HFFc6 (cell line): Measurements from ENCODE around the gene LRRN2. TPM values are rescaled to one million over a fixed set of nuclear protein-coding genes. Genes with fewer than 3 reads are reported as not detected.
"Not testable (repeated sequence)": the region's sequence is repeated elsewhere in the genome, so short reads cannot be mapped to it uniquely, and the experiment has no call there.

Experiments used
- DNase-seq: peaks from one replicate; pipeline ENCODE4 v3.0.0-alpha.2; 2018
- H3K27ac Mint-ChIP-seq: 2 replicates; pipeline ENCODE4 v1.8.0; 2020; ENCODE audit warnings: mild to moderate bottlenecking, mixed read lengths
- H3K27me3 Mint-ChIP-seq: 2 replicates; pipeline ENCODE4 v1.8.0; 2021; ENCODE audit warnings: mild to moderate bottlenecking, moderate library complexity, mixed read lengths; ENCODE audit not compliant: insufficient read depth
- H3K36me3 Mint-ChIP-seq: 2 replicates; pipeline ENCODE4 v1.8.0; 2021; ENCODE audit warnings: low read depth, mixed read lengths
- H3K4me1 Mint-ChIP-seq: 2 replicates; pipeline ENCODE4 v1.8.0; 2020; ENCODE audit warnings: low read depth, mixed read lengths
- H3K4me3 Mint-ChIP-seq: 2 replicates; pipeline ENCODE4 v1.8.0; 2020; ENCODE audit warnings: mild to moderate bottlenecking, moderate library complexity, mixed read lengths
- H3K9me3 Mint-ChIP-seq: 2 replicates; pipeline ENCODE4 v1.8.0; 2020; ENCODE audit warnings: mild to moderate bottlenecking, mixed read lengths
- CTCF ChIP-seq: fragments of 200-600 bp; sonication (generic); IDR thresholded peaks from 2 replicates; pipeline ENCODE4 v1.5.0; 2021; ENCODE audit warnings: antibody characterized with exemption, mild to moderate bottlenecking
- total RNA-seq, 6 experiments: library from RNA; stranded (reverse); fragmentation: NEBNext Ultra II Directional; extraction: Animal tissue kit (Norgen Biotek cat#: 25700); gene quantifications; 2 replicates in 1 of 6; 3 replicates in 5 of 6; pipeline ENCODE4 v1.2.3, GENCODE V29; 2021

LRRN2 gene
- total RNA-seq, 6 experiments from 2014 or later: not detected

GRCh38 chr1:204694145-204694544 lies 8.6 kb upstream of the LRRN2 start:
- Mint-ChIP-seq H3K4me1 (no peaks in the 10 kb centered on the region), H3K27me3 (peaks cover 47% of the 10 kb centered on the region)
- TF ChIP-seq CTCF: no peak

GRCh38 chr1:204692841-204693356 lies 7.4 kb upstream of the LRRN2 start:
- no peak for TF ChIP-seq CTCF
- H3K4me3 Mint-ChIP-seq: no peak overlapping the region
- H3K36me3 Mint-ChIP-seq: no peaks in the 10 kb centered on the region
- no peak for DNase-seq
- no peaks in the 10 kb centered on the region for H3K9me3 Mint-ChIP-seq
- no peak overlapping the region for H3K27ac Mint-ChIP-seq
- H3K27me3 Mint-ChIP-seq: peaks cover 54% of the 10 kb centered on the region
- H3K4me1 Mint-ChIP-seq: no peaks in the 10 kb centered on the region

More at GRCh38 chr1:204694145-204694544, 8.6 kb upstream of the LRRN2 start:
- no peaks in the 10 kb centered on the region for H3K9me3 Mint-ChIP-seq
- no peak for DNase-seq
- no peak overlapping the region for H3K4me3 Mint-ChIP-seq
- H3K27ac Mint-ChIP-seq: no peak overlapping the region
- no peaks in the 10 kb centered on the region for H3K36me3 Mint-ChIP-seq

GRCh38 chr1:204692325-204692840 lies 6.8 kb upstream of the LRRN2 start:
- DNase-seq: no peak
- peaks cover 54% of the 10 kb centered on the region for H3K27me3 Mint-ChIP-seq
- no peaks in the 10 kb centered on the region for H3K9me3 Mint-ChIP-seq
- H3K4me3 Mint-ChIP-seq: no peak overlapping the region
- no peak overlapping the region for H3K27ac Mint-ChIP-seq
- H3K4me1 Mint-ChIP-seq: no peaks in the 10 kb centered on the region
- TF ChIP-seq CTCF: no peak
- H3K36me3 Mint-ChIP-seq: no peaks in the 10 kb centered on the region

GRCh38 chr1:204691328-204691730 lies 5.8 kb upstream of the LRRN2 start:
- H3K9me3 Mint-ChIP-seq, H3K27ac Mint-ChIP-seq, H3K4me3 Mint-ChIP-seq, H3K4me1 Mint-ChIP-seq, DNase-seq, H3K36me3 Mint-ChIP-seq: not testable (repeated sequence)
- peaks cover 52% of the 10 kb centered on the region for H3K27me3 Mint-ChIP-seq

GRCh38 chr1:204688776-204689175 lies 3.2 kb upstream of the LRRN2 start:
- Mint-ChIP-seq H3K4me3 (no peak overlapping the region), H3K9me3 (no peaks in the 10 kb centered on the region), H3K4me1 (no peaks in the 10 kb centered on the region), H3K27me3 (peaks cover 59% of the 10 kb centered on the region), H3K36me3 (no peaks in the 10 kb centered on the region), H3K27ac (no peak overlapping the region)
- DNase-seq: no peak
- TF ChIP-seq CTCF: no peak

GRCh38 chr1:204688007-204688406 lies 2.5 kb upstream of the LRRN2 start:
- DNase-seq: no peak
- Mint-ChIP-seq H3K4me1 (no peaks in the 10 kb centered on the region), H3K27ac (no peak overlapping the region), H3K27me3 (peaks cover 53% of the 10 kb centered on the region), H3K36me3 (no peaks in the 10 kb centered on the region), H3K9me3 (no peaks in the 10 kb centered on the region), H3K4me3 (no peak overlapping the region)
- TF ChIP-seq CTCF: no peak
